HepG2 (cell line): ENCODE data around the gene PLXDC2. TPM values are rescaled to one million over a fixed set of nuclear protein-coding genes. Genes with fewer than 3 reads are reported as not detected.

Experiments used
- ATAC-seq: fragments of 200-7000 bp; cut with Tn5 transposase; 3 replicates; pipeline ENCODE4 v1.9.1; 2020; ENCODE audit warnings: mild to moderate bottlenecking, moderate library complexity
- BruUV-seq: library from RNA; stranded (reverse); fragments of 400-500 nt; replicated peaks from 2 replicates; lab custom pipeline; 2021; lab: Mats Ljungman, UMichigan
- CTCF ChIA-PET: fragments of 300-600 bp; formaldehyde crosslinking; extraction: SDS; loops from one replicate; lab custom pipeline; 2021; ENCODE audit warnings: low total read pairs, inconsistent platforms, low intra/inter-chr PET ratio; lab: Yijun Ruan, JAX
- POLR2A ChIA-PET: fragments of 350-600 bp; sonication (Branson Sonifier 250); formaldehyde crosslinking; loops from one replicate; lab custom pipeline; 2020; ENCODE audit warnings: antibody characterized with exemption, inconsistent platforms; lab: Yijun Ruan, JAX
- DNase-seq: peaks from one replicate; pipeline ENCODE4 v3.0.0-alpha.2; 2015; ENCODE audit warnings: low spot score
- FAIRE-seq: peaks from 3 replicates; lab custom pipeline; 2011; peaks lifted over from hg19 to GRCh38; lab: Jason Lieb, UNC
- H2AFZ ChIP-seq: one replicate; pipeline ENCODE4 v1.6.1; 2011; ENCODE audit warnings: low read length, inconsistent platforms
- H3K27ac ChIP-seq: fragments of 300-600 bp; 3 replicates; pipeline ENCODE4 v1.8.0; 2011; ENCODE audit warnings: mixed run types, mild to moderate bottlenecking, mixed read lengths, low read length, inconsistent platforms; ENCODE audit not compliant: insufficient read depth; ENCODE audit errors: extremely low read length
- H3K27me3 ChIP-seq, 2 experiments: fragments of 200-600 bp in 1 of 2; 2 replicates in 1 of 2; 3 replicates in 1 of 2; pipeline versions ENCODE4 v1.6.0 to v1.8.0; 2011; ENCODE audit warnings: low read length in 2 of 2, mild to moderate bottlenecking in 2 of 2, moderate library complexity in 2 of 2, inconsistent platforms in 1 of 2; ENCODE audit not compliant: insufficient read depth in 2 of 2, control insufficient read depth in 1 of 2
- H3K36me3 ChIP-seq, 2 experiments: fragments of 200-600 bp in 1 of 2; replicated peaks in 1 of 2; 2 replicates in 1 of 2; 3 replicates in 1 of 2; pipeline versions ENCODE4 v1.5.1 to v1.8.0; 2011; ENCODE audit warnings: low read length in 2 of 2, inconsistent platforms in 1 of 2; ENCODE audit not compliant: insufficient read depth in 2 of 2, control insufficient read depth in 1 of 2
- H3K4me1 ChIP-seq: 2 replicates; pipeline ENCODE4 v1.5.1; 2012; ENCODE audit warnings: low read length, inconsistent platforms; ENCODE audit not compliant: insufficient read depth
- H3K4me2 ChIP-seq: 2 replicates; pipeline ENCODE4 v1.6.0; 2011; ENCODE audit warnings: low read depth, low read length, inconsistent platforms
- H3K4me3 ChIP-seq, 3 experiments: fragments of 200-600 bp in 1 of 3; sonication (generic), shearing (Covaris generic) in 1 of 3; replicated peaks in 1 of 3; 2 replicates each; pipeline ENCODE4 v1.5.1; 2011 to 2016; ENCODE audit warnings: low read length in 3 of 3, inconsistent platforms in 2 of 3, low read depth in 2 of 3, mild to moderate bottlenecking in 2 of 3, control low read depth in 1 of 3, mixed read lengths in 1 of 3; ENCODE audit not compliant: insufficient read depth in 1 of 3
- H3K79me2 ChIP-seq: one replicate; pipeline ENCODE4 v1.6.1; 2011; ENCODE audit warnings: low read length, inconsistent platforms; ENCODE audit not compliant: insufficient read depth
- H3K9ac ChIP-seq: 2 replicates; pipeline ENCODE4 v1.6.0; 2011; ENCODE audit warnings: mild to moderate bottlenecking, low read depth, low read length, inconsistent platforms; ENCODE audit not compliant: insufficient read depth
- H3K9me3 ChIP-seq: 2 replicates; pipeline ENCODE4 v1.5.1; 2012; ENCODE audit warnings: mild to moderate bottlenecking, low read length
- H4K20me1 ChIP-seq: 2 replicates; pipeline ENCODE4 v1.6.0; 2011; ENCODE audit warnings: inconsistent platforms, mild to moderate bottlenecking, low read length, moderate library complexity; ENCODE audit not compliant: insufficient read depth
- ATF1 ChIP-seq: IDR thresholded peaks from 2 replicates; pipeline ENCODE4 v1.6.1; 2016; ENCODE audit warnings: mild to moderate bottlenecking, control low read depth
- ELK4 ChIP-seq: sonication (generic); formaldehyde crosslinking; IDR thresholded peaks from 2 replicates; pipeline ENCODE4 v1.9.0; 2021; ENCODE audit warnings: missing genetic modification reagents, borderline replicate concordance
- NFIB ChIP-seq: sonication (generic); formaldehyde crosslinking; IDR thresholded peaks from 2 replicates; pipeline ENCODE4 v1.9.0; 2021; ENCODE audit warnings: missing genetic modification reagents, mild to moderate bottlenecking, borderline replicate concordance
- PHF8 ChIP-seq: sonication (generic); formaldehyde crosslinking; IDR thresholded peaks from 2 replicates; pipeline ENCODE4 v1.5.0; 2020; ENCODE audit warnings: missing genetic modification reagents
- SOX6 ChIP-seq, 2 experiments: fragments of 450-650 bp in 1 of 2; sonication (generic) in 1 of 2; formaldehyde crosslinking in 1 of 2; IDR thresholded peaks; 2 replicates each; pipeline versions ENCODE4 v1.4.0 to v1.6.1; 2017 to 2020; ENCODE audit warnings: antibody characterized with exemption in 1 of 2, mild to moderate bottlenecking in 1 of 2, missing genetic modification reagents in 1 of 2
- ZFX ChIP-seq: sonication (generic); formaldehyde crosslinking; IDR thresholded peaks from 2 replicates; pipeline ENCODE4 v1.4.0; 2020; ENCODE audit warnings: mild to moderate bottlenecking, low read depth, missing genetic modification reagents, moderate library complexity
- ZNF503 ChIP-seq: sonication (generic); formaldehyde crosslinking; IDR thresholded peaks from 2 replicates; pipeline ENCODE4 v1.4.0; 2020; ENCODE audit warnings: missing genetic modification reagents
- ZNF883 ChIP-seq: sonication (generic); formaldehyde crosslinking; IDR thresholded peaks from 2 replicates; pipeline ENCODE4 v1.5.1; 2020; ENCODE audit warnings: mild to moderate bottlenecking, missing genetic modification reagents; ENCODE audit errors: not compliant biosample characterization
- ZSCAN9 ChIP-seq: IDR thresholded peaks from 2 replicates; pipeline ENCODE4 v1.6.1; 2016; ENCODE audit warnings: borderline replicate concordance
- WGBS: methylation state at CpG from one replicate; pipeline ENCODE4 v1.1.6; 2017; ENCODE audit warnings: low lambda C conversion rate; 5-methylcytosine and 5-hydroxymethylcytosine counted together
- in situ Hi-C: cut with HindIII; loops from 2 replicates; pipeline ENCODE4 v1.10.0; 2017; ENCODE audit warnings: low pct_unique_long_range_greater_than_20kb; ENCODE audit not compliant: extremely low pct_ligation_motif_present
- intact Hi-C: fragments of 100-400 bp; cut with micrococcal nuclease; formaldehyde crosslinking; loops from one replicate; pipeline ENCODE4 v1.10.0; 2022; ENCODE audit not compliant: unreplicated experiment
- polyA plus RNA-seq, 8 experiments: library from polyadenylated mRNA; depleted of rRNA in 3 of 8; stranded (reverse) in 7 of 8; unstranded in 1 of 8; fragments of >200 nt; fragmentation: Illumina TruSeq in 4 of 8; extraction: Trizol in 4 of 8; gene quantifications; 2 replicates each; pipeline versions ENCODE4 v1.2.1 to v1.2.3, GENCODE V29; 2011 to 2016; ENCODE audit warnings: low read depth in 4 of 8, missing spikeins in 1 of 8, mixed read lengths in 1 of 8; ENCODE audit not compliant: insufficient read depth in 1 of 8
- total RNA-seq, 5 experiments: library from RNA; depleted of rRNA; stranded (reverse); fragments of >200 nt; fragmentation: Illumina TruSeq; extraction: Trizol; gene quantifications; 2 replicates each; pipeline ENCODE4 v1.2.3, GENCODE V29; 2016; ENCODE audit warnings: low read depth in 1 of 5
- TF ChIP-seq, protein P1 (sequence below): sonication (generic); formaldehyde crosslinking; IDR thresholded peaks from 2 replicates; pipeline ENCODE4 v1.4.0; 2020; ENCODE audit warnings: mild to moderate bottlenecking, missing genetic modification reagents

Gene PLXDC2
- total and polyA plus RNA-seq, 2 of the 13 experiments (the other 11 are each of a cell fraction or from before 2014, with no cell fraction given), result 2.1 to 2.4 TPM

DNA sequence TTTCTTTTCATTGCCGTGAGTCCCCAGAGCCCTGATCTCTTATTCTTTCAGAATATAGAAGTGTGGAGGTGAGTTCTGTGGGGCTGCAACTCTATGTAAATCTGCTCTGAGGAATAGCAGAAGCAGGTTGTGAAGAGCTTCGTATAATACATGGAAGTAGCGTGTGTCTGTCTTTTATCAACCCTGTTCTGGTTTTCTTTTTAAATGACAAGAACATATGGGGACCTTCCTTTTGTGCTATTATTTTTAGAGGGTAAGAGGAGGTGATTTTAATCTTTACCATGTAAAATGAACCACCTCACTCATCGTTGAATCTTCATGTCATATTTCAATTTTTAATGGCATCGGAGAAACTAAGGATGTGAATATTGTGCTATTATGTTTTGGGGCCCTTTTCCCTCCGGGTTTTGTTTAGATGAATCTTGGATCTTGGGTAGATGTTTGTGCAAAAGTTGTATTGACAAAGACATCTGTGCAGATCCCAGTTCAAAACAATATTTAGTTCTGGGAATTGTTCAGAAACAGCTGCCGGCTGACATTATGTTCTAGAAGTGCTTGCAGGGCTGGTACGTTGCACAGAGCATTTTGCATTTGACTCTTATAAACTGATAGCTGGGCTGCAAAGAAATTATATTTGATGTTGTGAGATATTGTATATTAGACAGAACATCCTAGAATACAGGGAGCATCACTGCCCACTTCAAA, 46.7 kb downstream of the PLXDC2 start:
- no TSS peak for BruUV-seq

More for the DNA sequence above, 46.7 kb downstream of the PLXDC2 start:
- Histone ChIP-seq H3K4me2 (no peak overlapping the region), H3K36me3 (no peaks in the 10 kb centered on the region)
- WGBS, result 44% methylated on average over 8 of the region's 8 CpGs
- no peak for DNase-seq
- TF ChIP-seq ELK4 (CRISPR knock-in tag), result no peak
- no peak for TF ChIP-seq ZNF503 (CRISPR knock-in tag)
- TF ChIP-seq ZNF883 (CRISPR knock-in tag), result no peak
- TF ChIP-seq ZFX (CRISPR knock-in tag), result no peak
- TF ChIP-seq SOX6 (IDR thresholded peaks at IDR 0.05), result no peak
- TF ChIP-seq SOX6 (CRISPR knock-in tag; IDR thresholded peaks at IDR 0.05), result no peak
- TF ChIP-seq ATF1 (CRISPR knock-in tag), result no peak
- no peak for TF ChIP-seq NFIB (CRISPR knock-in tag)
- no peak for TF ChIP-seq PHF8
- TF ChIP-seq, protein P1, sequence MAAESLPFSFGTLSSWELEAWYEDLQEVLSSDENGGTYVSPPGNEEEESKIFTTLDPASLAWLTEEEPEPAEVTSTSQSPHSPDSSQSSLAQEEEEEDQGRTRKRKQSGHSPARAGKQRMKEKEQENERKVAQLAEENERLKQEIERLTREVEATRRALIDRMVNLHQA (CRISPR knock-in tag), result no peak
- TF ChIP-seq ZSCAN9 (CRISPR knock-in tag), result no peak
- TF ChIP-seq, all 625 proteins: peak for 0
- no peak for ATAC-seq
- Histone ChIP-seq H3K4me3 (no peak overlapping the region), H4K20me1 (no peaks in the 10 kb centered on the region), H3K79me2 (no peaks in the 10 kb centered on the region), H2AFZ (no peak overlapping the region), H3K9ac (no peak overlapping the region), H3K9me3 (no peaks in the 10 kb centered on the region), H3K27ac (no peak overlapping the region), H3K4me1 (no peaks in the 10 kb centered on the region), H3K27me3 (no peaks in the 10 kb centered on the region)
- in situ Hi-C loops, result no loop called here
- CTCF ChIA-PET, result no interaction called here
- intact Hi-C loops, result no loop called here
- POLR2A ChIA-PET, result no interaction called here
- no peak for FAIRE-seq
